CD4-positive, alpha-beta T cell (primary cell): Measurements from ENCODE around the gene KCNB1. TPM values are rescaled to one million over a fixed set of nuclear protein-coding genes. Genes with fewer than 3 reads are reported as not detected.

Source experiments
- ATAC-seq: fragments of 200-7000 bp; cut with Tn5 transposase; one replicate; pipeline ENCODE4 v1.10.0; 2022; ENCODE audit warnings: mild to moderate bottlenecking; ENCODE audit not compliant: poor library complexity
- CTCF ChIA-PET: fragments of 350-600 bp; sonication (Branson Sonifier 250); formaldehyde crosslinking; loops from one replicate; lab custom pipeline; 2021; ENCODE audit warnings: antibody characterized with exemption, inconsistent platforms; lab: Charles Lee
- POLR2A ChIA-PET: fragments of 350-600 bp; sonication (Branson Sonifier 250); formaldehyde crosslinking; loops from one replicate; lab custom pipeline; 2021; ENCODE audit warnings: antibody characterized with exemption, inconsistent platforms; lab: Charles Lee
- DNase-seq, 14 experiments: peaks; one replicate each; pipeline ENCODE4 v3.0.0-alpha.2; 2013 to 2020; ENCODE audit warnings: mixed read lengths in 2 of 14
- H3K27ac ChIP-seq, 2 donors: one replicate each; pipeline versions ENCODE4 v1.5.1 to v1.7.0; 2013; ENCODE audit warnings: low read length in 2 of 2, low read depth in 1 of 2, mild to moderate bottlenecking in 1 of 2
- H3K27me3 ChIP-seq, 2 experiments: 1 replicate in 1 of 2; 2 replicates in 1 of 2; pipeline versions ENCODE4 v1.6.1 to v1.7.0; 2013; ENCODE audit warnings: low read length in 2 of 2, control low read depth in 1 of 2, mild to moderate bottlenecking in 1 of 2, moderate library complexity in 1 of 2; ENCODE audit not compliant: insufficient read depth in 2 of 2, control insufficient read depth in 1 of 2
- H3K36me3 ChIP-seq: one replicate; pipeline ENCODE4 v1.6.1; 2013; ENCODE audit warnings: low read length, control low read depth; ENCODE audit not compliant: insufficient read depth
- H3K4me1 ChIP-seq: one replicate; pipeline ENCODE4 v1.6.1; 2013; ENCODE audit warnings: low read length, control low read depth; ENCODE audit not compliant: insufficient read depth
- H3K4me3 ChIP-seq: one replicate; pipeline ENCODE4 v1.5.1; 2013; ENCODE audit warnings: mild to moderate bottlenecking, low read length, moderate library complexity
- H3K9me3 ChIP-seq, 2 experiments: 1 replicate in 1 of 2; 2 replicates in 1 of 2; pipeline versions ENCODE4 v1.6.1 to v1.7.0; 2013; ENCODE audit warnings: low read length in 2 of 2, mild to moderate bottlenecking in 2 of 2, control low read depth in 1 of 2, moderate library complexity in 1 of 2; ENCODE audit not compliant: control insufficient read depth in 1 of 2, insufficient read depth in 1 of 2
- H3K27ac Mint-ChIP-seq: one replicate; pipeline ENCODE4 v1.8.0; 2020; ENCODE audit warnings: mixed read lengths
- H3K27me3 Mint-ChIP-seq: one replicate; pipeline ENCODE4 v1.8.0; 2021; ENCODE audit warnings: mixed read lengths
- H3K36me3 Mint-ChIP-seq: one replicate; pipeline ENCODE4 v1.8.0; 2021; ENCODE audit warnings: low read depth, mixed read lengths
- H3K4me1 Mint-ChIP-seq: one replicate; pipeline ENCODE4 v1.8.0; 2021; ENCODE audit warnings: low read depth, mixed read lengths
- H3K4me3 Mint-ChIP-seq: one replicate; pipeline ENCODE4 v1.8.0; 2020; ENCODE audit warnings: mild to moderate bottlenecking, mixed read lengths
- H3K9me3 Mint-ChIP-seq: one replicate; pipeline ENCODE4 v1.8.0; 2020; ENCODE audit warnings: mixed read lengths
- intact Hi-C, 2 experiments: fragments of 100-400 bp; cut with DNase I in 1 of 2; cut with micrococcal nuclease in 1 of 2; formaldehyde crosslinking; loops; one replicate each; pipeline versions ENCODE4 v1.15.1 to v1.9.0; 2023 to 2025; cut with DNase I, micrococcal nuclease
- total RNA-seq, 174 experiments: library from RNA in 2 of 174; stranded (reverse) in 2 of 174; gene quantifications; one replicate each; pipeline ENCODE4 v1.2.3 and lab custom pipeline; 2021 to 2026
- TF ChIP-seq, protein P1 (sequence below): fragments of 200-600 bp; IDR thresholded peaks from one replicate; pipeline ENCODE4 v1.8.0; 2022; ENCODE audit warnings: antibody characterized with exemption, mild to moderate bottlenecking

The KCNB1 gene
- total RNA-seq, 2 experiments from 2014 or later: 0.06 to 0.08 TPM

DNA sequence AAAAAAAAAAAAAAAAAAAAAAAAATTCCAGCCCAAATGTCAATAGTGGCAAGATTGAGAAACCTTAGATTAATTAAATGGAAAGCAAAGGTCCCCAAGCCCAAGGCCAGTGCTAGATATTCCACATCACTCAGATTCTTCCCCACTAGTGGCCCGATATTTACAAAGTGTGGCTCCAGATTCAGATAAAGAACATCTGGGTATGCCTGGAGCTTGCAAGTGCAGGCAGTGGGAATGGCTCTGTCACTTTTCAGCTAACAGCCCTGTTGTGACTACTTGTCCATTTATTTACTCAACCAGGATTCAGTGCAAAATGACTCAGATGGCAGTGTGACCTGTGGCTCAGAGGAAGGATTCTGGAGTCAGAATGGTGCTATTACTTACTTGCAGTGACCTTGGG is 8.2 kb upstream of the KCNB1 start:
- Histone ChIP-seq H3K9me3 (no peaks in the 10 kb centered on the region), H3K36me3 (no peaks in the 10 kb centered on the region), H3K4me3 (no peak overlapping the region), H3K27ac (no peak overlapping the region), H3K27me3 (peaks cover 31% of the 10 kb centered on the region in 2 experiments), H3K4me1 (no peaks in the 10 kb centered on the region)
- Mint-ChIP-seq H3K4me3 (no peak overlapping the region), H3K27me3 (peaks cover 65% of the 10 kb centered on the region), H3K27ac (no peak overlapping the region), H3K36me3 (no peaks in the 10 kb centered on the region), H3K9me3 (peaks cover 2% of the 10 kb centered on the region), H3K4me1 (no peaks in the 10 kb centered on the region)
- CTCF ChIA-PET: no interaction called here
- intact Hi-C loops: no loop called here
- TF ChIP-seq, protein P1, sequence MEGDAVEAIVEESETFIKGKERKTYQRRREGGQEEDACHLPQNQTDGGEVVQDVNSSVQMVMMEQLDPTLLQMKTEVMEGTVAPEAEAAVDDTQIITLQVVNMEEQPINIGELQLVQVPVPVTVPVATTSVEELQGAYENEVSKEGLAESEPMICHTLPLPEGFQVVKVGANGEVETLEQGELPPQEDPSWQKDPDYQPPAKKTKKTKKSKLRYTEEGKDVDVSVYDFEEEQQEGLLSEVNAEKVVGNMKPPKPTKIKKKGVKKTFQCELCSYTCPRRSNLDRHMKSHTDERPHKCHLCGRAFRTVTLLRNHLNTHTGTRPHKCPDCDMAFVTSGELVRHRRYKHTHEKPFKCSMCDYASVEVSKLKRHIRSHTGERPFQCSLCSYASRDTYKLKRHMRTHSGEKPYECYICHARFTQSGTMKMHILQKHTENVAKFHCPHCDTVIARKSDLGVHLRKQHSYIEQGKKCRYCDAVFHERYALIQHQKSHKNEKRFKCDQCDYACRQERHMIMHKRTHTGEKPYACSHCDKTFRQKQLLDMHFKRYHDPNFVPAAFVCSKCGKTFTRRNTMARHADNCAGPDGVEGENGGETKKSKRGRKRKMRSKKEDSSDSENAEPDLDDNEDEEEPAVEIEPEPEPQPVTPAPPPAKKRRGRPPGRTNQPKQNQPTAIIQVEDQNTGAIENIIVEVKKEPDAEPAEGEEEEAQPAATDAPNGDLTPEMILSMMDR: no peak
- ATAC-seq (no peak), DNase-seq (no peak)
- POLR2A ChIA-PET: no interaction called here

DNA sequence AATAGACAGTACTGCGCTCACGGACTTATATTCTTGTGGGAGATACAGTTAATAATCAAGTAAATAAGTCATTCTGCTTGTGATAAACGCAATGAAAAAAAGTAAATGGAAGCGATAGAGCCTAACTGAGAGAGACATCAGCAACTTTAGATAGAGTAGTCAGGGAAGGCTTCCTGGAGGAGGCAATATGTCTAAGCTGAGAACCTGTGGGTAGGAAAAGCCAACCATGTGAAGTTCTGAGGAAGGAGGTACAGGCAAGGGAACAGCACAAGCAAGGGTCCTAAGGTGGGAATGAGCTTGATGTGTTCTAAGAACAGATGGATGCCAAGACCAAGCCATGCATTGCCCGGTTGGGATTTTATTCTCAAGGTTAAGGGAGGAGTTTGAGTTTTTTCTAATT is 7.2 kb upstream of the KCNB1 start:
- Mint-ChIP-seq H3K27me3 (peaks cover 75% of the 10 kb centered on the region), H3K4me3 (no peak overlapping the region), H3K9me3 (peaks cover 2% of the 10 kb centered on the region), H3K4me1 (peaks cover 2% of the 10 kb centered on the region), H3K36me3 (no peaks in the 10 kb centered on the region), H3K27ac (no peak overlapping the region)
- intact Hi-C loops: no loop called here
- ATAC-seq (no peak), DNase-seq (no peak)
- Histone ChIP-seq H3K27me3 (peaks cover 35 to 41% of the 10 kb centered on the region in 2 experiments), H3K36me3 (no peaks in the 10 kb centered on the region), H3K4me3 (no peak overlapping the region), H3K27ac (no peak overlapping the region), H3K9me3 (no peaks in the 10 kb centered on the region), H3K4me1 (peaks cover under 1% of the 10 kb centered on the region)
- POLR2A ChIA-PET: no interaction called here
- CTCF ChIA-PET: no interaction called here
- TF ChIP-seq, protein P1: no peak

DNA sequence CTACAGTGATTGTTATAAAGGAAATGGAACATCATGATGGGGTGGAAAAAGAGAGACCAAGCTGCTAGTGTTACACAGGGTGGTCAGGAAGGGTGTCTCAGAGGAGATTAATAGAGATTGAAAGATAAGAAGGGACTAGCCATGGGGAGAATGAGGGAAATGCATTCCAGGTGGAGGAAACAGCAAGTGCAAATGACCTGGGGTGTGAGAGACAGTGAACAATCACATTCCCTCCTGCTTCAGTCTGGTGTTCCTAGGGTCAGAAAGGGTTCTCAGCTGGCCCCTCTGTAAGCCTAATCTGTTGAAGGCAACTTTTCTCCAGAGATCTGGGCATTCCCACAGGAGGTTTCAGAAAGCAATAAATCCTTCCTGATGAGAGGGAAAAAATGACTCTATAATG is 3.6 kb upstream of the KCNB1 start:
- peaks cover 2% of the 10 kb centered on the region for H3K9me3 Mint-ChIP-seq
- TF ChIP-seq, protein P1: no peak
- H3K27ac ChIP-seq: no peak overlapping the region
- peaks cover 8% of the 10 kb centered on the region for H3K4me1 Mint-ChIP-seq
- no peak overlapping the region for H3K4me3 Mint-ChIP-seq
- DNase-seq (no peak), ATAC-seq (no peak)
- H3K9me3 ChIP-seq: peaks cover 0 to 13% of the 10 kb centered on the region in 2 experiments
- intact Hi-C loops: no loop called here
- H3K27me3 Mint-ChIP-seq: peaks cover 77% of the 10 kb centered on the region
- ChIA-PET CTCF (no interaction called here), POLR2A (no interaction called here)
- H3K4me3 ChIP-seq: no peak overlapping the region
- no peak overlapping the region for H3K27ac Mint-ChIP-seq
- H3K36me3 Mint-ChIP-seq: no peaks in the 10 kb centered on the region
- peaks cover 56 to 72% of the 10 kb centered on the region in 2 experiments for H3K27me3 ChIP-seq
- H3K36me3 ChIP-seq: no peaks in the 10 kb centered on the region
- peaks cover 22% of the 10 kb centered on the region for H3K4me1 ChIP-seq
